ENCODE measurements around the gene STXBP2. TPM values are rescaled to one million over a fixed set of nuclear protein-coding genes. Genes with fewer than 3 reads are reported as not detected.

STXBP2 gene
- total and polyA plus RNA-seq, 5 donors: 5.0 to 12.1 (median 8.6) TPM

DNA sequence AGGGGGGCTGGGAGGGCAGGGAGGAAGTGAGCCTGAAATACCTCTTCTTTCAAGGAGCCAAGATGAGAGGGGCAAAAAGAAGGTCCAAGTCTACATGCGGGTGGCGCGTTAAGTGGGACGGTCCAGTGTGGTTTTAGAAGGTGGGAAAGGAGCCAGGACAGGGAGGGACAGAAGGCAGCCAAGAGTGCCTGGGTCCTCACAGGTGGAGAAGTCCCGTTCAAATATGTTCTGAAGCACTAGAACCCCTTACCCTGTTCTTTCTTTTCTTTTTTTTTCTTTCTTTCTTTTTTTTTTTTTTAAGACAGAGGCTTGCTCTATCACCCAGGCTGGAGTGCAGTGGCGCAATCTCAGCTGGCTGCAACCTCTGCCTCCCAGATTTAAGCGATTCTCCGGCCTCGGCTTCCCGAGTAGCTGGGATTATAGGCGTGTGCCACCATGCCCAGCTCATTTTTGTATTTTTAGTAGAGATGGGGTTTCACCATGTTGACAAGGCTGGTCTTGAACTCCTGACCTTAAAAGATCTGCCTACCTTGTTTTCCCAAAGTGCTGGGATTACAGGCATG is 33.9 kb upstream of the STXBP2 start:
- Histone ChIP-seq H3K27me3 (ENCODE audit: control insufficient read depth, insufficient read depth) (no peaks in the 10 kb centered on the region), H3K9me3 (ENCODE audit: control insufficient read depth, low read length) (no peaks in the 10 kb centered on the region), H3K27ac (ENCODE audit: low read length) (no peak overlapping the region), H3K4me3 (ENCODE audit: low read length) (no peak overlapping the region), H3K4me1 (ENCODE audit: control insufficient read depth, insufficient read depth, low read length) (no peaks in the 10 kb centered on the region)
- no peak for ATAC-seq
- WGBS: 53% methylated on average over 11 of the region's 11 CpGs
- intact Hi-C loops (cut with DNase I): no loop called here
- peak in 1 of 3 donors; percentile 30 for DNase-seq

DNA sequence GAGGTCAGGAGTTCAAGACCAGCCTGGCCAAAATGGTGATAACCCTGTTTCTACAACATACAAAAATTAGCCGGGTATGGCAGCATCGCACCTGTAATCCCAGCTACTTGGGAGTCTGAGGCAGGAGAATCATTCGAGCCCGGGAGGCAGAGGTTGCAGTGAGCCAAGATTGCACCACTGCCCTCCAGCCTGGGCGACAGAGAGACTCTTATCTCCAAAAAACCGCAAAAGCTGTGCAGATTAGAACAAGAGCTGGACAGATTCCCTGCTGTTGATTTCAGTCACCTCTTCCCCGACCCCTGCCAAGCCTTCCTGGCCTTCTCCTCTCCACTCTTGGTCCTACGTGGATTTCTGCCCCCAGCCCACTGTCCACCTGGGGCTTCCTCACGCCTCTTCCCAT is 33.0 kb upstream of the STXBP2 start:
- no peaks in the 10 kb centered on the region for H3K4me1 ChIP-seq (ENCODE audit: control insufficient read depth, insufficient read depth, low read length)
- H3K4me3 ChIP-seq (ENCODE audit: low read length): no peak overlapping the region
- no peaks in the 10 kb centered on the region for H3K27me3 ChIP-seq (ENCODE audit: control insufficient read depth, insufficient read depth)
- H3K27ac ChIP-seq (ENCODE audit: low read length): no peak overlapping the region
- ATAC-seq (no peak), DNase-seq (peak in 1 of 3 donors; percentile 29)
- no peaks in the 10 kb centered on the region for H3K9me3 ChIP-seq (ENCODE audit: control insufficient read depth, low read length)
- intact Hi-C loops (cut with DNase I): no loop called here
- WGBS: 59% methylated on average over 9 of the region's 9 CpGs

GRCh38 chr19:7605490-7606222 is 31.3 kb upstream of the STXBP2 start:
- ATAC-seq (no peak), DNase-seq (peak in 1 of 3 donors; percentile 26)
- H3K4me3 ChIP-seq (ENCODE audit: low read length): no peak overlapping the region
- WGBS: 68% methylated on average over 14 of the region's 14 CpGs
- H3K9me3 ChIP-seq (ENCODE audit: control insufficient read depth, low read length): no peaks in the 10 kb centered on the region
- intact Hi-C loops (cut with DNase I): no loop called here
- no peaks in the 10 kb centered on the region for H3K27me3 ChIP-seq (ENCODE audit: control insufficient read depth, insufficient read depth)
- H3K27ac ChIP-seq (ENCODE audit: low read length): no peak overlapping the region
- H3K4me1 ChIP-seq (ENCODE audit: control insufficient read depth, insufficient read depth, low read length): no peaks in the 10 kb centered on the region

- ATAC-seq (no peak), DNase-seq (peak in 1 of 3 donors; percentile 55)
- H3K4me1 ChIP-seq (ENCODE audit: control insufficient read depth, insufficient read depth, low read length): no peaks in the 10 kb centered on the region
- WGBS: 80% methylated on average over 17 of the region's 17 CpGs
- no peak overlapping the region for H3K27ac ChIP-seq (ENCODE audit: low read length)
- no peak overlapping the region for H3K4me3 ChIP-seq (ENCODE audit: low read length)
- intact Hi-C loops (cut with DNase I): no loop called here
- no peaks in the 10 kb centered on the region for H3K9me3 ChIP-seq (ENCODE audit: control insufficient read depth, low read length)
- no peaks in the 10 kb centered on the region for H3K27me3 ChIP-seq (ENCODE audit: control insufficient read depth, insufficient read depth)
Observed at GRCh38 chr19:7606289-7606688, 30.6 kb upstream of the STXBP2 start.

GRCh38 chr19:7607212-7607873 is 29.6 kb upstream of the STXBP2 start:
- no peaks in the 10 kb centered on the region for H3K27me3 ChIP-seq (ENCODE audit: control insufficient read depth, insufficient read depth)
- no peaks in the 10 kb centered on the region for H3K4me1 ChIP-seq (ENCODE audit: control insufficient read depth, insufficient read depth, low read length)
- no peaks in the 10 kb centered on the region for H3K9me3 ChIP-seq (ENCODE audit: control insufficient read depth, low read length)
- no peak overlapping the region for H3K27ac ChIP-seq (ENCODE audit: low read length)
- ATAC-seq (no peak), DNase-seq (no peak)
- WGBS: 73% methylated on average over 10 of the region's 10 CpGs
- H3K4me3 ChIP-seq (ENCODE audit: low read length): no peak overlapping the region
- intact Hi-C loops (cut with DNase I): no loop called here

GRCh38 chr19:7607874-7608560 is 28.9 kb upstream of the STXBP2 start:
- ATAC-seq: no peak
- WGBS: 87% methylated on average over 25 of the region's 25 CpGs
- no peak for DNase-seq
- no peaks in the 10 kb centered on the region for H3K4me1 ChIP-seq (ENCODE audit: control insufficient read depth, insufficient read depth, low read length)
- intact Hi-C loops (cut with DNase I): no loop called here
- H3K27me3 ChIP-seq (ENCODE audit: control insufficient read depth, insufficient read depth): no peaks in the 10 kb centered on the region
- H3K4me3 ChIP-seq (ENCODE audit: low read length): no peak overlapping the region
- H3K27ac ChIP-seq (ENCODE audit: low read length): no peak overlapping the region
- H3K9me3 ChIP-seq (ENCODE audit: control insufficient read depth, low read length): no peaks in the 10 kb centered on the region

- Histone ChIP-seq H3K4me3 (ENCODE audit: low read length) (no peak overlapping the region), H3K27ac (ENCODE audit: low read length) (no peak overlapping the region), H3K27me3 (ENCODE audit: control insufficient read depth, insufficient read depth) (no peaks in the 10 kb centered on the region), H3K4me1 (ENCODE audit: control insufficient read depth, insufficient read depth, low read length) (no peaks in the 10 kb centered on the region), H3K9me3 (ENCODE audit: control insufficient read depth, low read length) (no peaks in the 10 kb centered on the region)
- 80% methylated on average over 31 of the region's 31 CpGs for WGBS
- ATAC-seq (no peak), DNase-seq (peak in 1 of 3 donors; percentile 57)
- intact Hi-C loops (cut with DNase I): no loop called here
Observed at GRCh38 chr19:7610491-7611240, 26.2 kb upstream of the STXBP2 start.

DNA sequence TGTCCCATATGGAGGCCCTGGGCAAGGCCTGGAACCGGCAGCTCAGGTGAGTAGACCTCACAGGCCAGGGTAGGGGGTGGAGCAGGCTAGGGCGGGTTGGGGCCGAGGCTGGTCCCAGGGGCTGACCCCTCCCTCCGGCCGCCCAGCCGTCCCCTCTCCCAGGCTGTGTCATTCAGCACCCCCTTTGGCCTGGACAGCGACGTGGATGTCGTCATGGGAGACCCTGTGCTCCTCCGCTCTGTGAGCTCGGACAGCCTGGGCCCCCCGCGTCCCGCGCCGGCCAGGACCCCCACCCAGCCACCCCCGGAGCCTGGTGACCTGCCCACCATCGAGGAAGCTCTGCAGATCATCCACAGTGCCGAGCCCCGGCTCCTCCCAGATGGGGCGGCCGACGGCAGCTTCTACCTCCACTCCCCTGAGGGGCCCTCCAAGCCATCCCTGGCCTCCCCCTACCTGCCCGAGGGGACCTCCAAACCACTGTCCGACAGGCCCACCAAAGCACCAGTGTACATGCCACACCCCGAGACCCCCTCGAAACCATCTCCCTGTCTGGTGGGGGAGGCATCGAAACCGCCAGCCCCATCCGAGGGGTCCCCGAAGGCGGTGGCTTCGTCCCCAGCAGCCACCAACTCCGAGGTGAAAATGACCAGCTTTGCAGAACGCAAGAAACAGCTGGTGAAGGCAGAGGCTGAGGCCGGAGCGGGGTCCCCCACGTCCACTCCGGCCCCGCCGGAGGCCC is 25.2 kb upstream of the STXBP2 start:
- intact Hi-C loops (cut with DNase I): no loop called here
- H3K4me1 ChIP-seq (ENCODE audit: control insufficient read depth, insufficient read depth, low read length): no peaks in the 10 kb centered on the region
- WGBS: 81% methylated on average over 41 of the region's 41 CpGs
- no peaks in the 10 kb centered on the region for H3K27me3 ChIP-seq (ENCODE audit: control insufficient read depth, insufficient read depth)
- ATAC-seq: peak in 1 of 2 donors; percentile 15
- no peak overlapping the region for H3K4me3 ChIP-seq (ENCODE audit: low read length)
- DNase-seq: peak in 1 of 3 donors; percentile 55
- H3K27ac ChIP-seq (ENCODE audit: low read length): no peak overlapping the region
- no peaks in the 10 kb centered on the region for H3K9me3 ChIP-seq (ENCODE audit: control insufficient read depth, low read length)

GRCh38 chr19:7612282-7613274 is 24.3 kb upstream of the STXBP2 start:
- DNase-seq (peak in 2 of 3 donors; percentile 18 to 63), ATAC-seq (no peak)
- WGBS: 90% methylated on average over 81 of the region's 81 CpGs

More at GRCh38 chr19:7612282-7613274, 24.3 kb upstream of the STXBP2 start:
- Histone ChIP-seq H3K9me3 (ENCODE audit: control insufficient read depth, low read length) (no peaks in the 10 kb centered on the region), H3K4me1 (ENCODE audit: control insufficient read depth, insufficient read depth, low read length) (no peaks in the 10 kb centered on the region), H3K4me3 (ENCODE audit: low read length) (no peak overlapping the region), H3K27ac (ENCODE audit: low read length) (no peak overlapping the region), H3K27me3 (ENCODE audit: control insufficient read depth, insufficient read depth) (no peaks in the 10 kb centered on the region)
- intact Hi-C loops (cut with DNase I): no loop called here

Measured in right cardiac atrium (tissue), 5 donors.